ENCODE results near the gene PLXNA2. TPM values are rescaled to one million over a fixed set of nuclear protein-coding genes. Genes with fewer than 3 reads are reported as not detected.

The PLXNA2 gene
- total RNA-seq, 2 experiments from 2014 or later, result 0.23 TPM; not detected in 1

- POLR2A ChIA-PET, result no interaction called here
- H2AFZ ChIP-seq (ENCODE audit: low read length), result no peak overlapping the region
- intact Hi-C loops (cut with micrococcal nuclease; ENCODE audit: unreplicated experiment), result no loop called here
Measured at GRCh38 chr1:208242941-208243526, 1.1 kb downstream of the PLXNA2 start.

DNA sequence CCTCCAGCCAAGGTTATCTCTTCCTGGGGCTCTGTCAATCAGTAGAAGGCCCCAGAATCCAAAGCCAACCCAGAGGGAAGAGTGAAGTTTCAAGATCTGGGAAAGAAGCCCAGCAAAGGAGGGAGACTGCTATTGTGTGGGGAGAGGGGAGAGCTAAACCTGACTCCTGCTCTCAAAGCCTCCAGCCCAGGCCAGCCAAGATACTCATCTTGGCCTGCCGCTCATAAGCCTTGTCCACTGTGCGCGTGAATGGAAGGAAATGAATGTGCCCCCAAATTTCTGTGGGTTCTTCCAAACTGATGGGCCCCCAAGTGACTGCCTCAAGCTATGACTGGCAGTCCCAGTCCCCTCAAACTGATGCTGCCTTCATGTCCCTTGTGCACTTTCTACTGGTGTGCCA, 2.0 kb downstream of the PLXNA2 start:
- BruUV-seq (replicated peaks), result no TSS peak
- ChIA-PET POLR2A (no interaction called here), CTCF (ENCODE audit: unreplicated experiment) (no interaction called here)
- intact Hi-C loops (cut with micrococcal nuclease; ENCODE audit: unreplicated experiment), result no loop called here
- no peaks in the 10 kb centered on the region for H4K20me1 ChIP-seq (ENCODE audit: insufficient read depth, low read length)
- no peak overlapping the region for H3K4me3 ChIP-seq (ENCODE audit: low read depth, low read length, poor library complexity, severe bottlenecking)
- no peaks in the 10 kb centered on the region for H3K36me3 ChIP-seq (ENCODE audit: insufficient read depth, low read length)
- H3K9me2 ChIP-seq (ENCODE audit: insufficient read depth, low read length), result no peaks in the 10 kb centered on the region
- TF ChIP-seq, protein P1, sequence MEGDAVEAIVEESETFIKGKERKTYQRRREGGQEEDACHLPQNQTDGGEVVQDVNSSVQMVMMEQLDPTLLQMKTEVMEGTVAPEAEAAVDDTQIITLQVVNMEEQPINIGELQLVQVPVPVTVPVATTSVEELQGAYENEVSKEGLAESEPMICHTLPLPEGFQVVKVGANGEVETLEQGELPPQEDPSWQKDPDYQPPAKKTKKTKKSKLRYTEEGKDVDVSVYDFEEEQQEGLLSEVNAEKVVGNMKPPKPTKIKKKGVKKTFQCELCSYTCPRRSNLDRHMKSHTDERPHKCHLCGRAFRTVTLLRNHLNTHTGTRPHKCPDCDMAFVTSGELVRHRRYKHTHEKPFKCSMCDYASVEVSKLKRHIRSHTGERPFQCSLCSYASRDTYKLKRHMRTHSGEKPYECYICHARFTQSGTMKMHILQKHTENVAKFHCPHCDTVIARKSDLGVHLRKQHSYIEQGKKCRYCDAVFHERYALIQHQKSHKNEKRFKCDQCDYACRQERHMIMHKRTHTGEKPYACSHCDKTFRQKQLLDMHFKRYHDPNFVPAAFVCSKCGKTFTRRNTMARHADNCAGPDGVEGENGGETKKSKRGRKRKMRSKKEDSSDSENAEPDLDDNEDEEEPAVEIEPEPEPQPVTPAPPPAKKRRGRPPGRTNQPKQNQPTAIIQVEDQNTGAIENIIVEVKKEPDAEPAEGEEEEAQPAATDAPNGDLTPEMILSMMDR (conservative IDR thresholded peaks at IDR 0.05; ENCODE audit: low read length), result no peak
- no peak for TF ChIP-seq EZH2phosphoT487 (IDR thresholded peaks at IDR 0.05; ENCODE audit: borderline replicate concordance, low read depth, low read length)
- peaks cover 7% of the 10 kb centered on the region for H3K4me1 ChIP-seq (ENCODE audit: insufficient read depth, low read length, poor library complexity, severe bottlenecking)
- H2AFZ ChIP-seq (ENCODE audit: low read length), result no peak overlapping the region
- no peaks in the 10 kb centered on the region for H3K9me3 ChIP-seq (ENCODE audit: low read length)
- H3K27ac ChIP-seq (ENCODE audit: low read depth, low read length, poor library complexity, severe bottlenecking), result no peak overlapping the region
- DNase-seq (ENCODE audit: low spot score), result no peak
- no peak overlapping the region for H3K4me2 ChIP-seq (ENCODE audit: low read length)
- no peaks in the 10 kb centered on the region for H3K79me2 ChIP-seq (ENCODE audit: insufficient read depth, low read depth, low read length)

More at GRCh38 chr1:208242941-208243526, 1.1 kb downstream of the PLXNA2 start:
- Histone ChIP-seq H4K20me1 (ENCODE audit: insufficient read depth, low read length) (no peaks in the 10 kb centered on the region), H3K27ac (ENCODE audit: low read depth, low read length, poor library complexity, severe bottlenecking) (no peak overlapping the region), H3K79me2 (ENCODE audit: insufficient read depth, low read depth, low read length) (no peaks in the 10 kb centered on the region), H3K9me3 (ENCODE audit: low read length) (no peaks in the 10 kb centered on the region), H3K36me3 (ENCODE audit: insufficient read depth, low read length) (no peaks in the 10 kb centered on the region), H3K4me3 (ENCODE audit: low read depth, low read length, poor library complexity, severe bottlenecking) (no peak overlapping the region), H3K4me2 (ENCODE audit: low read length) (no peak overlapping the region), H3K4me1 (ENCODE audit: insufficient read depth, low read length, poor library complexity, severe bottlenecking) (peaks cover 7% of the 10 kb centered on the region), H3K9me2 (ENCODE audit: insufficient read depth, low read length) (no peaks in the 10 kb centered on the region)
- TF ChIP-seq, protein P1 (conservative IDR thresholded peaks at IDR 0.05; ENCODE audit: low read length), result no peak
- BruUV-seq (replicated peaks), result no TSS peak
- CTCF ChIA-PET (ENCODE audit: unreplicated experiment), result no interaction called here
- no peak for DNase-seq (ENCODE audit: low spot score)

DNA sequence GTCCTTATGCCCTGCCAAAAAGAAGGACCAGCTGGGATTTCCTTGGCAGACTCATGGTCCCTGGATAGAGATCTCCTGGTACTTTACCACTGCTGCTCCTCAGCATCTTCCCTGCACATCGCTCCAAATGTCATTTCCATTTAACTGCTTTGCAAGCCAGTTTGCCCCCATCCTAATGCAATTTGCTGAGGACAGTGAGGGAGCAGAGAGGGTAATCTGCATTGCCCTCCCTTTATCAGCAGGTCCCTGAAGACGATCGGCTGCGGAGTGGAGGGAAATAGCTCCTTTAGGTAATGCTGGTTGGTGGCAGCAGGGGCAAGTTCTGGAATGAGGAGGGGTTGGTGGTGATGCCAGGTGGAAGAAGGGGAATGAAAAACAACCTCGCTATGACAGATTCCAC, 2.7 kb downstream of the PLXNA2 start:
- Histone ChIP-seq H2AFZ (ENCODE audit: low read length) (no peak overlapping the region), H3K9me2 (ENCODE audit: insufficient read depth, low read length) (no peaks in the 10 kb centered on the region), H3K4me2 (ENCODE audit: low read length) (no peak overlapping the region), H3K4me1 (ENCODE audit: insufficient read depth, low read length, poor library complexity, severe bottlenecking) (peaks cover 7% of the 10 kb centered on the region), H4K20me1 (ENCODE audit: insufficient read depth, low read length) (no peaks in the 10 kb centered on the region), H3K27ac (ENCODE audit: low read depth, low read length, poor library complexity, severe bottlenecking) (no peak overlapping the region), H3K36me3 (ENCODE audit: insufficient read depth, low read length) (no peaks in the 10 kb centered on the region), H3K4me3 (ENCODE audit: low read depth, low read length, poor library complexity, severe bottlenecking) (no peak overlapping the region), H3K9me3 (ENCODE audit: low read length) (no peaks in the 10 kb centered on the region), H3K79me2 (ENCODE audit: insufficient read depth, low read depth, low read length) (no peaks in the 10 kb centered on the region)
- intact Hi-C loops (cut with micrococcal nuclease; ENCODE audit: unreplicated experiment), result no loop called here
- ChIA-PET POLR2A (interaction anchor here (0.5 kb wide), 1 partner anchor 11 kb away, joined by 3 read pairs; no protein-coding TSS in a partner anchor), CTCF (ENCODE audit: unreplicated experiment) (no interaction called here)
- BruUV-seq (replicated peaks), result no TSS peak
- no peak for DNase-seq (ENCODE audit: low spot score)
- TF ChIP-seq, protein P1 (conservative IDR thresholded peaks at IDR 0.05; ENCODE audit: low read length), result no peak
- TF ChIP-seq EZH2phosphoT487 (IDR thresholded peaks at IDR 0.05; ENCODE audit: borderline replicate concordance, low read depth, low read length), result no peak

All from OCI-LY7 (cell line).